Activated gamma-delta T cell treated with Interleukin-2 at 50 U/mL for 16 hours (primary cell): ENCODE results near the gene KRTAP10-4.
"Not testable (repeated sequence)": the region's sequence is repeated elsewhere in the genome, so short reads cannot be mapped to it uniquely, and the experiment has no call there.

Source experiments
- DNase-seq: peaks from one replicate; pipeline ENCODE4 v3.0.0-alpha.2; 2020

The KRTAP10-4 gene

GRCh38 chr21:44535963-44536362, 37.6 kb upstream of the KRTAP10-4 start:
- DNase-seq, result no peak

GRCh38 chr21:44537930-44538911, 35.3 kb upstream of the KRTAP10-4 start:
- DNase-seq, result no peak

GRCh38 chr21:44539046-44539445, 34.5 kb upstream of the KRTAP10-4 start:
- no peak for DNase-seq

- no peak for DNase-seq
Observed at GRCh38 chr21:44539991-44540666, 33.4 kb upstream of the KRTAP10-4 start, which contains the start of gene KRTAP10-1. KRTAP10-1 (minus strand) TSS chr21:44540195; CDS start chr21:44540150, 45 bp downstream.

- no peak for DNase-seq
Observed at GRCh38 chr21:44540741-44541288, 32.7 kb upstream of the KRTAP10-4 start.

GRCh38 chr21:44542716-44543115, 30.8 kb upstream of the KRTAP10-4 start:
- DNase-seq, result no peak

- DNase-seq, result no peak
Observed at GRCh38 chr21:44544566-44544965, 29.0 kb upstream of the KRTAP10-4 start.

- DNase-seq, result peak; percentile 45
Observed at GRCh38 chr21:44547656-44548331, 25.7 kb upstream of the KRTAP10-4 start.

- DNase-seq, result no peak
Observed at GRCh38 chr21:44548381-44548780, 25.1 kb upstream of the KRTAP10-4 start.

- DNase-seq, result no peak
Observed at GRCh38 chr21:44548922-44549321, 24.6 kb upstream of the KRTAP10-4 start.

- DNase-seq, result no peak
Observed at GRCh38 chr21:44549525-44550211, 23.9 kb upstream of the KRTAP10-4 start.

- not testable (repeated sequence) for DNase-seq
Observed at GRCh38 chr21:44550285-44550684, 23.2 kb upstream of the KRTAP10-4 start.

GRCh38 chr21:44550807-44551206, 22.7 kb upstream of the KRTAP10-4 start:
- DNase-seq, result no peak

- DNase-seq, result no peak
Observed at GRCh38 chr21:44551340-44551961, 22.1 kb upstream of the KRTAP10-4 start, which contains the start of gene KRTAP10-2. KRTAP10-2 (minus strand) TSS chr21:44551505; CDS start chr21:44551458, 47 bp downstream.

- DNase-seq, result no peak
Observed at GRCh38 chr21:44552136-44552535, 21.4 kb upstream of the KRTAP10-4 start.

- DNase-seq, result no peak
Observed at GRCh38 chr21:44552681-44553080, 20.8 kb upstream of the KRTAP10-4 start.

- DNase-seq, result no peak
Observed at GRCh38 chr21:44555200-44555875, 18.2 kb upstream of the KRTAP10-4 start.

GRCh38 chr21:44556879-44557278, 16.6 kb upstream of the KRTAP10-4 start:
- no peak for DNase-seq

- no peak for DNase-seq
Observed at GRCh38 chr21:44557491-44558328, 15.8 kb upstream of the KRTAP10-4 start.

- DNase-seq, result not testable (repeated sequence)
Observed at GRCh38 chr21:44558329-44558675, 15.2 kb upstream of the KRTAP10-4 start.
